Immature natural killer cell (primary cell): ENCODE data around the gene NTM. TPM values are rescaled to one million over a fixed set of nuclear protein-coding genes. Genes with fewer than 3 reads are reported as not detected.

Source experiments
- DNase-seq, 3 donors: peaks; one replicate each; pipeline ENCODE4 v3.0.0; 2022; ENCODE audit warnings: mixed read lengths in 1 of 3
- H3K27ac Mint-ChIP-seq, 6 donors: one replicate each; pipeline ENCODE4 v1.8.0; 2020; ENCODE audit warnings: mixed read lengths in 6 of 6, mild to moderate bottlenecking in 5 of 6, inconsistent platforms in 4 of 6, moderate library complexity in 3 of 6
- H3K27me3 Mint-ChIP-seq, 3 donors: one replicate each; pipeline ENCODE4 v1.8.0; 2020 to 2021; ENCODE audit warnings: low read depth in 3 of 3, mild to moderate bottlenecking in 3 of 3, mixed read lengths in 3 of 3, moderate library complexity in 3 of 3, inconsistent platforms in 1 of 3
- H3K36me3 Mint-ChIP-seq, 3 donors: one replicate each; pipeline ENCODE4 v1.8.0; 2020; ENCODE audit warnings: mixed read lengths in 3 of 3, inconsistent platforms in 2 of 3, mild to moderate bottlenecking in 2 of 3
- H3K4me1 Mint-ChIP-seq, 2 donors: one replicate each; pipeline ENCODE4 v1.8.0; 2020; ENCODE audit warnings: inconsistent platforms in 2 of 2, mild to moderate bottlenecking in 2 of 2, mixed read lengths in 2 of 2, moderate library complexity in 1 of 2
- H3K4me3 Mint-ChIP-seq, 5 donors: one replicate each; pipeline ENCODE4 v1.8.0; 2020; ENCODE audit warnings: mild to moderate bottlenecking in 5 of 5, mixed read lengths in 5 of 5, inconsistent platforms in 3 of 5, moderate library complexity in 3 of 5
- H3K9me3 Mint-ChIP-seq, 6 donors: one replicate each; pipeline ENCODE4 v1.8.0; 2020; ENCODE audit warnings: mild to moderate bottlenecking in 6 of 6, mixed read lengths in 6 of 6, inconsistent platforms in 4 of 6, moderate library complexity in 3 of 6
- polyA plus RNA-seq, 3 donors: library from polyadenylated mRNA; unstranded; fragments of 300-500 nt; fragmentation: Illumina TruSeq; gene quantifications; one replicate each; pipeline ENCODE4 v1.2.3, GENCODE V29; 2021

NTM gene
- polyA plus RNA-seq, 3 donors from 2014 or later, result not detected

- H3K36me3 Mint-ChIP-seq, result no peaks in the 10 kb centered on the region
- no peak overlapping the region for H3K27ac Mint-ChIP-seq
- no peak overlapping the region for H3K4me3 Mint-ChIP-seq
- peaks cover 0 to 3% (median 1%) of the 10 kb centered on the region in 6 donors for H3K9me3 Mint-ChIP-seq
- DNase-seq, result no peak
- H3K4me1 Mint-ChIP-seq, result no peaks in the 10 kb centered on the region
- H3K27me3 Mint-ChIP-seq, result peaks cover 0 to 3% (median 0%) of the 10 kb centered on the region in 3 donors
Observed at GRCh38 chr11:132125988-132126871, 755.8 kb downstream of the NTM start.

- Mint-ChIP-seq H3K4me3 (no peak overlapping the region), H3K9me3 (peaks cover 0 to 3% (median 1%) of the 10 kb centered on the region in 6 donors), H3K27ac (no peak overlapping the region), H3K4me1 (no peaks in the 10 kb centered on the region), H3K36me3 (no peaks in the 10 kb centered on the region), H3K27me3 (peaks cover 0 to 3% (median 0%) of the 10 kb centered on the region in 3 donors)
- DNase-seq, result no peak
Observed at GRCh38 chr11:132126973-132127899, 756.8 kb downstream of the NTM start.

GRCh38 chr11:132127900-132128288 is 757.5 kb downstream of the NTM start:
- Mint-ChIP-seq H3K36me3 (no peaks in the 10 kb centered on the region), H3K9me3 (peaks cover 0 to 3% (median 1%) of the 10 kb centered on the region in 6 donors), H3K27me3 (peaks cover 0 to 3% (median 0%) of the 10 kb centered on the region in 3 donors), H3K27ac (no peak overlapping the region), H3K4me1 (no peaks in the 10 kb centered on the region), H3K4me3 (peak overlapping the region in 1 of 5 donors; percentile 25)
- DNase-seq, result no peak

- no peak overlapping the region for H3K27ac Mint-ChIP-seq
- no peak for DNase-seq
- no peaks in the 10 kb centered on the region for H3K36me3 Mint-ChIP-seq
- no peak overlapping the region for H3K4me3 Mint-ChIP-seq
- no peaks in the 10 kb centered on the region for H3K27me3 Mint-ChIP-seq
- H3K4me1 Mint-ChIP-seq, result no peaks in the 10 kb centered on the region
- H3K9me3 Mint-ChIP-seq, result peaks cover 0 to 6% (median 1%) of the 10 kb centered on the region in 6 donors
Observed at GRCh38 chr11:132131047-132131446, 760.6 kb downstream of the NTM start.

- Mint-ChIP-seq H3K36me3 (no peaks in the 10 kb centered on the region), H3K9me3 (peaks cover 0 to 6% (median 1%) of the 10 kb centered on the region in 6 donors), H3K27me3 (no peaks in the 10 kb centered on the region), H3K4me3 (no peak overlapping the region), H3K27ac (no peak overlapping the region), H3K4me1 (no peaks in the 10 kb centered on the region)
- no peak for DNase-seq
Observed at GRCh38 chr11:132131961-132132360, 761.5 kb downstream of the NTM start.

GRCh38 chr11:132134322-132134721 is 763.9 kb downstream of the NTM start:
- Mint-ChIP-seq H3K27ac (no peak overlapping the region), H3K36me3 (no peaks in the 10 kb centered on the region), H3K9me3 (peaks cover 0 to 10% (median 4%) of the 10 kb centered on the region in 6 donors), H3K4me3 (no peak overlapping the region), H3K4me1 (no peaks in the 10 kb centered on the region), H3K27me3 (peaks cover 0 to 3% (median 0%) of the 10 kb centered on the region in 3 donors)
- no peak for DNase-seq

GRCh38 chr11:132137289-132137980 is 767.0 kb downstream of the NTM start:
- H3K4me1 Mint-ChIP-seq, result no peaks in the 10 kb centered on the region
- no peak overlapping the region for H3K27ac Mint-ChIP-seq
- no peak overlapping the region for H3K4me3 Mint-ChIP-seq

GRCh38 chr11:132137981-132138313 is 767.5 kb downstream of the NTM start:
- Mint-ChIP-seq H3K4me3 (no peak overlapping the region), H3K27ac (no peak overlapping the region), H3K4me1 (no peaks in the 10 kb centered on the region), H3K36me3 (no peaks in the 10 kb centered on the region), H3K9me3 (peaks cover 0 to 10% (median 4%) of the 10 kb centered on the region in 6 donors), H3K27me3 (peaks cover 0 to 4% (median 0%) of the 10 kb centered on the region in 3 donors)
- no peak for DNase-seq

More at GRCh38 chr11:132137289-132137980, 767.0 kb downstream of the NTM start:
- Mint-ChIP-seq H3K9me3 (peaks cover 0 to 10% (median 4%) of the 10 kb centered on the region in 6 donors), H3K36me3 (no peaks in the 10 kb centered on the region), H3K27me3 (peaks cover 0 to 4% (median 0%) of the 10 kb centered on the region in 3 donors)
- DNase-seq, result no peak

- Mint-ChIP-seq H3K36me3 (no peaks in the 10 kb centered on the region), H3K4me3 (no peak overlapping the region), H3K4me1 (no peaks in the 10 kb centered on the region), H3K9me3 (peaks cover 0 to 10% (median 4%) of the 10 kb centered on the region in 6 donors), H3K27me3 (peaks cover 0 to 4% (median 0%) of the 10 kb centered on the region in 3 donors), H3K27ac (no peak overlapping the region)
- DNase-seq, result no peak
Observed at GRCh38 chr11:132139181-132139580, 768.8 kb downstream of the NTM start.

- Mint-ChIP-seq H3K4me3 (no peak overlapping the region), H3K36me3 (no peaks in the 10 kb centered on the region), H3K9me3 (peaks cover 0 to 10% (median 3%) of the 10 kb centered on the region in 6 donors), H3K27ac (no peak overlapping the region), H3K4me1 (no peaks in the 10 kb centered on the region), H3K27me3 (peaks cover 0 to 4% (median 0%) of the 10 kb centered on the region in 3 donors)
- no peak for DNase-seq
Observed at GRCh38 chr11:132140056-132140455, 769.6 kb downstream of the NTM start.

GRCh38 chr11:132142121-132142520 is 771.7 kb downstream of the NTM start:
- no peaks in the 10 kb centered on the region for H3K36me3 Mint-ChIP-seq
- no peak overlapping the region for H3K27ac Mint-ChIP-seq
- DNase-seq, result no peak
- no peaks in the 10 kb centered on the region for H3K4me1 Mint-ChIP-seq
- peaks cover 0 to 10% (median 3%) of the 10 kb centered on the region in 6 donors for H3K9me3 Mint-ChIP-seq
- H3K4me3 Mint-ChIP-seq, result no peak overlapping the region
- peaks cover 0 to 7% (median 0%) of the 10 kb centered on the region in 3 donors for H3K27me3 Mint-ChIP-seq

GRCh38 chr11:132142554-132142953 is 772.1 kb downstream of the NTM start:
- Mint-ChIP-seq H3K27ac (no peak overlapping the region), H3K36me3 (no peaks in the 10 kb centered on the region), H3K4me1 (no peaks in the 10 kb centered on the region), H3K9me3 (peaks cover 0 to 11% (median 3%) of the 10 kb centered on the region in 6 donors), H3K27me3 (peaks cover 0 to 7% (median 0%) of the 10 kb centered on the region in 3 donors), H3K4me3 (no peak overlapping the region)
- no peak for DNase-seq

GRCh38 chr11:132147464-132147863 is 777.0 kb downstream of the NTM start:
- no peaks in the 10 kb centered on the region for H3K4me1 Mint-ChIP-seq
- no peak overlapping the region for H3K4me3 Mint-ChIP-seq
- no peak overlapping the region for H3K27ac Mint-ChIP-seq
- DNase-seq, result no peak
- peaks cover 0 to 6% (median 0%) of the 10 kb centered on the region in 3 donors for H3K27me3 Mint-ChIP-seq
- H3K36me3 Mint-ChIP-seq, result no peaks in the 10 kb centered on the region
- peaks cover 0 to 13% (median under 1%) of the 10 kb centered on the region in 6 donors for H3K9me3 Mint-ChIP-seq
